Smooth muscle cell of the umbilical artery (primary cell): ENCODE results near the gene COL6A3. TPM values are rescaled to one million over a fixed set of nuclear protein-coding genes. Genes with fewer than 3 reads are reported as not detected.

Experiments
- total RNA-seq: library from RNA; depleted of rRNA; stranded (reverse); fragments of >200 nt; gene quantifications from 2 replicates; pipeline ENCODE4 v1.2.3, GENCODE V29; 2014

Gene COL6A3, protein sequence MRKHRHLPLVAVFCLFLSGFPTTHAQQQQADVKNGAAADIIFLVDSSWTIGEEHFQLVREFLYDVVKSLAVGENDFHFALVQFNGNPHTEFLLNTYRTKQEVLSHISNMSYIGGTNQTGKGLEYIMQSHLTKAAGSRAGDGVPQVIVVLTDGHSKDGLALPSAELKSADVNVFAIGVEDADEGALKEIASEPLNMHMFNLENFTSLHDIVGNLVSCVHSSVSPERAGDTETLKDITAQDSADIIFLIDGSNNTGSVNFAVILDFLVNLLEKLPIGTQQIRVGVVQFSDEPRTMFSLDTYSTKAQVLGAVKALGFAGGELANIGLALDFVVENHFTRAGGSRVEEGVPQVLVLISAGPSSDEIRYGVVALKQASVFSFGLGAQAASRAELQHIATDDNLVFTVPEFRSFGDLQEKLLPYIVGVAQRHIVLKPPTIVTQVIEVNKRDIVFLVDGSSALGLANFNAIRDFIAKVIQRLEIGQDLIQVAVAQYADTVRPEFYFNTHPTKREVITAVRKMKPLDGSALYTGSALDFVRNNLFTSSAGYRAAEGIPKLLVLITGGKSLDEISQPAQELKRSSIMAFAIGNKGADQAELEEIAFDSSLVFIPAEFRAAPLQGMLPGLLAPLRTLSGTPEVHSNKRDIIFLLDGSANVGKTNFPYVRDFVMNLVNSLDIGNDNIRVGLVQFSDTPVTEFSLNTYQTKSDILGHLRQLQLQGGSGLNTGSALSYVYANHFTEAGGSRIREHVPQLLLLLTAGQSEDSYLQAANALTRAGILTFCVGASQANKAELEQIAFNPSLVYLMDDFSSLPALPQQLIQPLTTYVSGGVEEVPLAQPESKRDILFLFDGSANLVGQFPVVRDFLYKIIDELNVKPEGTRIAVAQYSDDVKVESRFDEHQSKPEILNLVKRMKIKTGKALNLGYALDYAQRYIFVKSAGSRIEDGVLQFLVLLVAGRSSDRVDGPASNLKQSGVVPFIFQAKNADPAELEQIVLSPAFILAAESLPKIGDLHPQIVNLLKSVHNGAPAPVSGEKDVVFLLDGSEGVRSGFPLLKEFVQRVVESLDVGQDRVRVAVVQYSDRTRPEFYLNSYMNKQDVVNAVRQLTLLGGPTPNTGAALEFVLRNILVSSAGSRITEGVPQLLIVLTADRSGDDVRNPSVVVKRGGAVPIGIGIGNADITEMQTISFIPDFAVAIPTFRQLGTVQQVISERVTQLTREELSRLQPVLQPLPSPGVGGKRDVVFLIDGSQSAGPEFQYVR (N-terminal part only)
- total RNA-seq: 1,689 and 3,192 TPM in 2 replicates

GRCh38 chr2:237413777-237414661, at the start of gene COL6A3:
Gene COL6A3, minus strand, starts transcription at chr2:237414164. Its CDS starts 17,347 bp downstream, at chr2:237396817.

Other genes with a start within 250 kb of the COL6A3 start
- 11.6 and 50.9 TPM in 2 replicates for gene MLPH, start 73.1 kb upstream of the COL6A3 start, total RNA-seq
- not detected in 2 replicates for gene PRLH, start 152.4 kb upstream of the COL6A3 start, total RNA-seq
- gene RAB17, start 176.6 kb upstream of the COL6A3 start, total RNA-seq: 0.59 and 0.60 TPM in 2 replicates
- gene LRRFIP1, start 213.4 kb upstream of the COL6A3 start, total RNA-seq: 46.3 and 106 TPM in 2 replicates